H9 (cell line): ENCODE results near the gene HPS4. TPM values are rescaled to one million over a fixed set of nuclear protein-coding genes. Genes with fewer than 3 reads are reported as not detected.

Experiments used
- DNase-seq: peaks from one replicate; pipeline ENCODE4 v3.0.0-alpha.2; 2017
- H2AFZ ChIP-seq: one replicate; pipeline ENCODE4 v1.6.1; 2013; ENCODE audit warnings: mild to moderate bottlenecking, low read length, control low read depth, moderate library complexity
- H2AK5ac ChIP-seq: 2 replicates; pipeline ENCODE4 v1.6.1; 2013; ENCODE audit warnings: low read length, control low read depth, mixed read lengths; ENCODE audit not compliant: insufficient read length
- H2BK120ac ChIP-seq: one replicate; pipeline ENCODE4 v1.6.1; 2013; ENCODE audit warnings: low read depth, mild to moderate bottlenecking, low read length, control low read depth, inconsistent platforms; ENCODE audit not compliant: poor library complexity, severe bottlenecking
- H2BK12ac ChIP-seq: 2 replicates; pipeline ENCODE4 v1.6.1; 2013; ENCODE audit warnings: low read length, control low read depth, mixed read lengths, low read depth; ENCODE audit not compliant: insufficient read length
- H2BK15ac ChIP-seq: 2 replicates; pipeline ENCODE4 v1.6.1; 2013; ENCODE audit warnings: low read depth, low read length, control low read depth
- H2BK20ac ChIP-seq: one replicate; pipeline ENCODE4 v1.6.1; 2013; ENCODE audit warnings: low read depth, mild to moderate bottlenecking, low read length, control low read depth, inconsistent platforms; ENCODE audit not compliant: poor library complexity, severe bottlenecking
- H2BK5ac ChIP-seq: 2 replicates; pipeline ENCODE4 v1.6.1; 2013; ENCODE audit warnings: low read length, control low read depth, mixed read lengths; ENCODE audit not compliant: insufficient read length
- H3K14ac ChIP-seq: 2 replicates; pipeline ENCODE4 v1.6.1; 2013; ENCODE audit warnings: low read length, control low read depth; ENCODE audit not compliant: insufficient read depth
- H3K18ac ChIP-seq: 2 replicates; pipeline ENCODE4 v1.6.1; 2013; ENCODE audit warnings: low read depth, mild to moderate bottlenecking, mixed read lengths, low read length, control low read depth; ENCODE audit not compliant: insufficient read length
- H3K23ac ChIP-seq: 2 replicates; pipeline ENCODE4 v1.6.1; 2013; ENCODE audit warnings: low read length, control low read depth, mixed read lengths, low read depth; ENCODE audit not compliant: insufficient read length
- H3K23me2 ChIP-seq: 2 replicates; pipeline ENCODE4 v1.6.1; 2013; ENCODE audit warnings: low read depth, mild to moderate bottlenecking, mixed read lengths, low read length, control low read depth; ENCODE audit not compliant: insufficient read length, poor library complexity, severe bottlenecking
- H3K27ac ChIP-seq: 2 replicates; pipeline ENCODE4 v1.5.1; 2013; ENCODE audit warnings: low read length, control low read depth, mixed read lengths, low read depth; ENCODE audit not compliant: insufficient read length
- H3K27me3 ChIP-seq: 2 replicates; pipeline ENCODE4 v1.6.1; 2013; ENCODE audit warnings: low read length, control low read depth, inconsistent platforms; ENCODE audit not compliant: insufficient read depth
- H3K4ac ChIP-seq: 2 replicates; pipeline ENCODE4 v1.6.1; 2013; ENCODE audit warnings: low read depth, mild to moderate bottlenecking, control low read depth, inconsistent platforms, low read length, moderate library complexity
- H3K4me1 ChIP-seq: 2 replicates; pipeline ENCODE4 v1.6.1; 2013; ENCODE audit warnings: low read length, control low read depth, inconsistent platforms; ENCODE audit not compliant: insufficient read depth
- H3K4me2 ChIP-seq: 2 replicates; pipeline ENCODE4 v1.6.1; 2013; ENCODE audit warnings: low read length, control low read depth, mixed read lengths; ENCODE audit not compliant: insufficient read length, insufficient read depth
- H3K56ac ChIP-seq: 2 replicates; pipeline ENCODE4 v1.6.1; 2013; ENCODE audit warnings: low read depth, mild to moderate bottlenecking, mixed read lengths, low read length, control low read depth; ENCODE audit not compliant: insufficient read length
- H3K79me1 ChIP-seq: 2 replicates; pipeline ENCODE4 v1.6.1; 2013; ENCODE audit warnings: low read depth, mild to moderate bottlenecking, moderate library complexity, low read length, control low read depth, inconsistent platforms; ENCODE audit not compliant: insufficient read depth, poor library complexity, severe bottlenecking
- H3K79me2 ChIP-seq: 2 replicates; pipeline ENCODE4 v1.6.1; 2013; ENCODE audit warnings: low read length, control low read depth, inconsistent platforms; ENCODE audit not compliant: insufficient read depth
- H3K9ac ChIP-seq: 2 replicates; pipeline ENCODE4 v1.6.1; 2013; ENCODE audit warnings: low read length, control low read depth, mixed read lengths; ENCODE audit not compliant: insufficient read length; ENCODE audit errors: extremely low read depth
- H3K9me3 ChIP-seq: one replicate; pipeline ENCODE4 v1.6.1; 2013; ENCODE audit warnings: low read depth, low read length, inconsistent platforms; ENCODE audit not compliant: control insufficient read depth
- H3T11ph ChIP-seq: one replicate; pipeline ENCODE4 v1.6.1; 2013; ENCODE audit warnings: mild to moderate bottlenecking, low read length, control low read depth, inconsistent platforms
- H4K20me1 ChIP-seq: one replicate; pipeline ENCODE4 v1.6.1; 2013; ENCODE audit not compliant: control insufficient read depth, insufficient read length, insufficient read depth
- H4K5ac ChIP-seq: 2 replicates; pipeline ENCODE4 v1.6.1; 2013; ENCODE audit warnings: low read depth, mild to moderate bottlenecking, mixed read lengths, low read length, control low read depth; ENCODE audit not compliant: insufficient read length
- H4K8ac ChIP-seq: replicated peaks from 2 replicates; pipeline ENCODE4 v1.6.1; 2013; ENCODE audit warnings: low read length, control low read depth, mixed read lengths, low read depth; ENCODE audit not compliant: insufficient read length
- H4K91ac ChIP-seq: 2 replicates; pipeline ENCODE4 v1.6.1; 2013; ENCODE audit warnings: low read depth, mild to moderate bottlenecking, moderate library complexity, mixed read lengths, low read length, control low read depth; ENCODE audit not compliant: insufficient read length
- H3K27ac Mint-ChIP-seq, 3 experiments: 2 replicates in 2 of 3; 3 replicates in 1 of 3; pipeline ENCODE4 v1.8.0; 2020 to 2021; ENCODE audit warnings: mixed read lengths in 3 of 3, mild to moderate bottlenecking in 1 of 3, moderate library complexity in 1 of 3
- H3K27me3 Mint-ChIP-seq: 2 replicates; pipeline ENCODE4 v1.8.0; 2021; ENCODE audit warnings: low read depth, mild to moderate bottlenecking, moderate library complexity, mixed read lengths
- H3K36me3 Mint-ChIP-seq, 3 experiments: 2 replicates in 2 of 3; 3 replicates in 1 of 3; pipeline ENCODE4 v1.8.0; 2020 to 2021; ENCODE audit warnings: low read depth in 3 of 3, mixed read lengths in 3 of 3; ENCODE audit not compliant: insufficient read depth in 1 of 3
- H3K4me1 Mint-ChIP-seq, 2 experiments: 2 replicates each; pipeline ENCODE4 v1.8.0; 2020; ENCODE audit warnings: mixed read lengths in 2 of 2
- H3K4me3 Mint-ChIP-seq, 2 experiments: 2 replicates in 1 of 2; 3 replicates in 1 of 2; pipeline ENCODE4 v1.8.0; 2020 to 2021; ENCODE audit warnings: mild to moderate bottlenecking in 2 of 2, mixed read lengths in 2 of 2, moderate library complexity in 1 of 2
- H3K9me3 Mint-ChIP-seq, 2 experiments: 2 replicates in 1 of 2; 3 replicates in 1 of 2; pipeline ENCODE4 v1.8.0; 2020; ENCODE audit warnings: mild to moderate bottlenecking in 2 of 2, mixed read lengths in 2 of 2, moderate library complexity in 1 of 2
- WGBS: extraction: QIAGEN DNeasy Blood & Tissue Kit; methylation state at CpG from one replicate; pipeline ENCODE4 v1.1.7; 2013; ENCODE audit warnings: missing lambda C conversion rate, low lambda C conversion rate, mixed read lengths; ENCODE audit not compliant: insufficient read length; ENCODE audit errors: extremely low coverage; 5-methylcytosine and 5-hydroxymethylcytosine counted together
- total RNA-seq: library from RNA; stranded (reverse); gene quantifications from 2 replicates; pipeline ENCODE4 v1.2.1, GENCODE V29; 2021
- TF ChIP-seq, protein P1 (sequence below): fragments of 200-600 bp; sonication (generic); conservative IDR thresholded peaks from 3 replicates; pipeline ENCODE4 v1.8.0; 2021; ENCODE audit warnings: antibody characterized with exemption, mild to moderate bottlenecking

Gene HPS4
- total RNA-seq, 1 experiment from 2014 or later, result 26.2 TPM

DNA sequence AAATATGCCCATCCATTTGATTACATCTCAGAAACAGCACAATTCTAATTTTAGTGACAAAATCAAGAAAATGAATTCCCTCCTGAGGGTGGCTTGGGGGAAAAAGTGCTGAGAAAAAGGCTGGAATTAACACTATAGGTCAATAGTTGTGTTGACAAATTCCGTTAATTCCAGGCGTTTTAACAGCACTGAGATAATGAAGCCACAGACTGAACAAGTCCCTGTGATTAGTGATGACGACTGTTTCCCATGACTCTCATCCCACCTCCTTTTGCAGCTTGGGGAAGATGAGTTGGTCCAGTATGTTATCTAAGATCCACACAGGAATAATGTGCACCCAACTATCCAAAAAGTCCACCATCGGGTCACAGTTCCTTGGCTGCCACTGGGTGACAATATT, 12.9 kb upstream of the HPS4 start:
- H3K23ac ChIP-seq, result no peak overlapping the region
- H2AFZ ChIP-seq, result no peak overlapping the region
- H3K18ac ChIP-seq, result no peak overlapping the region
- H3K79me2 ChIP-seq, result no peaks in the 10 kb centered on the region
- no peaks in the 10 kb centered on the region for H3K79me1 ChIP-seq
- H2BK12ac ChIP-seq, result no peak overlapping the region
- H3K9me3 Mint-ChIP-seq, result no peaks in the 10 kb centered on the region
- H4K5ac ChIP-seq, result no peak overlapping the region
- no peak overlapping the region for H2BK15ac ChIP-seq
- no CpG with 5 or more reads among the region's 4 CpGs for WGBS
- H3K4me2 ChIP-seq, result no peak overlapping the region
- no peak overlapping the region for H3K4ac ChIP-seq
- no peak overlapping the region for H2BK5ac ChIP-seq
- no peak overlapping the region for H4K8ac ChIP-seq
- no peak overlapping the region for H2BK20ac ChIP-seq
- H3K4me3 Mint-ChIP-seq, result no peak overlapping the region
- no peak for DNase-seq
- no peaks in the 10 kb centered on the region for H3K27me3 Mint-ChIP-seq
- H4K20me1 ChIP-seq, result no peaks in the 10 kb centered on the region
- H3K4me1 ChIP-seq, result no peaks in the 10 kb centered on the region
- TF ChIP-seq, protein P1, sequence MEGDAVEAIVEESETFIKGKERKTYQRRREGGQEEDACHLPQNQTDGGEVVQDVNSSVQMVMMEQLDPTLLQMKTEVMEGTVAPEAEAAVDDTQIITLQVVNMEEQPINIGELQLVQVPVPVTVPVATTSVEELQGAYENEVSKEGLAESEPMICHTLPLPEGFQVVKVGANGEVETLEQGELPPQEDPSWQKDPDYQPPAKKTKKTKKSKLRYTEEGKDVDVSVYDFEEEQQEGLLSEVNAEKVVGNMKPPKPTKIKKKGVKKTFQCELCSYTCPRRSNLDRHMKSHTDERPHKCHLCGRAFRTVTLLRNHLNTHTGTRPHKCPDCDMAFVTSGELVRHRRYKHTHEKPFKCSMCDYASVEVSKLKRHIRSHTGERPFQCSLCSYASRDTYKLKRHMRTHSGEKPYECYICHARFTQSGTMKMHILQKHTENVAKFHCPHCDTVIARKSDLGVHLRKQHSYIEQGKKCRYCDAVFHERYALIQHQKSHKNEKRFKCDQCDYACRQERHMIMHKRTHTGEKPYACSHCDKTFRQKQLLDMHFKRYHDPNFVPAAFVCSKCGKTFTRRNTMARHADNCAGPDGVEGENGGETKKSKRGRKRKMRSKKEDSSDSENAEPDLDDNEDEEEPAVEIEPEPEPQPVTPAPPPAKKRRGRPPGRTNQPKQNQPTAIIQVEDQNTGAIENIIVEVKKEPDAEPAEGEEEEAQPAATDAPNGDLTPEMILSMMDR, result no peak
- no peaks in the 10 kb centered on the region for H3K9me3 ChIP-seq
- no peak overlapping the region for H3T11ph ChIP-seq
- no peak overlapping the region for H2AK5ac ChIP-seq
- H3K27ac ChIP-seq, result no peak overlapping the region
- H3K9ac ChIP-seq, result no peak overlapping the region
- H3K36me3 Mint-ChIP-seq, result peaks cover 49 to 87% (median 80%) of the 10 kb centered on the region in 3 experiments
- H3K27ac Mint-ChIP-seq, result no peak overlapping the region
- no peak overlapping the region for H2BK120ac ChIP-seq
- H3K27me3 ChIP-seq, result no peaks in the 10 kb centered on the region
- H3K23me2 ChIP-seq, result no peaks in the 10 kb centered on the region
- H4K91ac ChIP-seq, result no peak overlapping the region
- no peak overlapping the region for H3K14ac ChIP-seq
- H3K4me1 Mint-ChIP-seq, result no peaks in the 10 kb centered on the region
- no peak overlapping the region for H3K56ac ChIP-seq
